ENCODE data around the gene ROR1. TPM values are rescaled to one million over a fixed set of nuclear protein-coding genes. Genes with fewer than 3 reads are reported as not detected.

The ROR1 gene
- polyA plus RNA-seq, 1 of the 3 experiments (the other 2 are of a cell fraction), result 4.0 TPM

DNA sequence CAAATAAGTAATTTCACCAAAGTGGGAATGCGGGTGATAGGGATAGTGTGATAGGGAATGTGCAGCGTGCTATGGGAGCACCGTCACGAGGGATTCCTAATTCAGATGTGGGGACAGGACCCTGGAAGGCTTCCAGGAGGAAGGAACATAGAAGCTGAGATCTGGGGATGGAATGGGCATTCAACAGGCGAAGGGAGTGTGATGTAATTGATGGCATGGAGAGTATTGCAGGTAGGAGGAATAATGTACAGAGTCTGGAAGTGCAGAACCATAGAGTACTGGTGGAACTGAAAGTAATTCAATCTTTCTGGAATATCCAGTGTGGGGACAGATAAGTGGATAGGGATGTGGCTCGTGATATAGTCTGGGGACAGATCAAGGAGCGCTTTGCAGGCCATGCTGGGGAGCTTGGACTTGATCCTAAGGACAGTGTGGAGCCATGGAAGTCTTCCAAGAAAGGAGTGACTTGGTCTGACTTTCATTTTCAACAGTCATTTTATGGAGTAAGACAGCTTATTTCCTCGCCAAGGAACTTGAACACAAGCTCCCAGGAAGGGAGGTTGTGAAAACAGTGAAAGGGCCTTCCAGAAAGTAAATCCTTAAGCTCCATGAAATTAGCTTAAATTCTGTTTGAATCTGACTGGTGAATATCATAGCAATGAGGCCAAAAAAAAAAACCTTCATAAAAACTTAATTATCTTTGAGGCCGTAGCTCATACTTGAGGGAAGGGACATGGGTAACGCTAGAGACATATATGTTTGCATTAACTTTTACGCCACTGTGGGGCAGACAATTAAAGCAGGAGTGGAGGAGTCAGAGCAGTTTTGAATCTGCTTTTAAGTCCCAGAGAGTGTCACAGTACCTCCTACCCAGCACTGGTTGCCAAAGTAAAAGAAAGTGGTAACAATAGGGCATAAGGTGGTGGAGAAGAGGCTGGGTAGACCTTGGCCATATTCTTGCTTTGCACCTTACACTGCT is 55.8 kb downstream of the ROR1 start:
- Histone ChIP-seq H3K27ac (ENCODE audit: low read depth in 2 of 2, low read length in 1 of 2) (peak overlapping the region in 1 of 2 experiments; percentile 58; a peak in 3 of 4 replicates), H3K27me3 (ENCODE audit: insufficient read depth) (no peaks in the 10 kb centered on the region), H3K9me2 (no peaks in the 10 kb centered on the region), H3K9ac (no peak overlapping the region), H2AFZ (ENCODE audit: low read depth) (no peak overlapping the region), H3K9me3 (no peaks in the 10 kb centered on the region), H3K4me3 (ENCODE audit: low read depth in 2 of 2, low read length in 1 of 2) (no peak overlapping the region), H3F3A (replicated peaks; ENCODE audit: insufficient read depth) (no peaks in the 10 kb centered on the region), H3K4me2 (no peak overlapping the region), H3K79me2 (ENCODE audit: insufficient read depth) (no peaks in the 10 kb centered on the region), H3K36me3 (replicated peaks in 1 of 2; ENCODE audit: control insufficient read depth in 1 of 2, insufficient read depth in 2 of 2, low read length in 1 of 2) (no peaks in the 10 kb centered on the region), H3K4me1 (ENCODE audit: control insufficient read depth in 1 of 2, insufficient read depth in 2 of 2, low read depth in 1 of 2, low read length in 1 of 2) (peaks cover 13 to 16% of the 10 kb centered on the region in 2 experiments; a peak in 3 of 4 replicates), H4K20me1 (ENCODE audit: insufficient read depth) (no peaks in the 10 kb centered on the region)
- ChIA-PET CTCF (interaction anchor here (0.5 to 1.4 kb wide), 5 partner anchors 8 to 417 kb away, joined by 3 to 4 read pairs (median 3); no protein-coding TSS in a partner anchor), POLR2A (no interaction called here)
- DNase-seq, result no peak
- TF ChIP-seq FOSL2 (IDR thresholded peaks at IDR 0.05; ENCODE audit: borderline replicate concordance, low read depth) (no peak), TCF12 (IDR thresholded peaks at IDR 0.05) (peak; percentile 29; the same call in 1 of the 2 replicates), RXRA (IDR thresholded peaks at IDR 0.05; ENCODE audit: borderline replicate concordance, low read depth) (no peak)
- whole genome bisulfite sequencing (ENCODE audit: low lambda C conversion rate), result 94% methylated on average over 11 of the region's 11 CpGs

GRCh38 chr1:63831409-63831808 is 57.6 kb downstream of the ROR1 start:
- Histone ChIP-seq H2AFZ (ENCODE audit: low read depth) (no peak overlapping the region), H3F3A (replicated peaks; ENCODE audit: insufficient read depth) (no peaks in the 10 kb centered on the region), H3K9me2 (no peaks in the 10 kb centered on the region), H3K9me3 (no peaks in the 10 kb centered on the region), H3K4me1 (ENCODE audit: control insufficient read depth in 1 of 2, insufficient read depth in 2 of 2, low read depth in 1 of 2, low read length in 1 of 2) (peaks cover 13 to 21% of the 10 kb centered on the region in 2 experiments; a peak in 3 of 4 replicates), H3K27me3 (ENCODE audit: insufficient read depth) (no peaks in the 10 kb centered on the region), H3K27ac (ENCODE audit: low read depth in 2 of 2, low read length in 1 of 2) (no peak overlapping the region), H3K79me2 (ENCODE audit: insufficient read depth) (no peaks in the 10 kb centered on the region), H4K20me1 (ENCODE audit: insufficient read depth) (no peaks in the 10 kb centered on the region), H3K4me3 (ENCODE audit: low read depth in 2 of 2, low read length in 1 of 2) (no peak overlapping the region), H3K36me3 (replicated peaks in 1 of 2; ENCODE audit: control insufficient read depth in 1 of 2, insufficient read depth in 2 of 2, low read length in 1 of 2) (no peaks in the 10 kb centered on the region), H3K9ac (no peak overlapping the region), H3K4me2 (no peak overlapping the region)
- DNase-seq, result no peak
- POLR2A ChIA-PET, result no interaction called here
- CTCF ChIA-PET, result interaction anchor here (1.1 to 1.3 kb wide), 2 partner anchors 10 to 12 kb away, joined by 4 read pairs; no protein-coding TSS in a partner anchor
- no peak for TF ChIP-seq IRF3 (IDR thresholded peaks at IDR 0.05; ENCODE audit: low read depth, low read length)
- no peak for TF ChIP-seq SMC3 (IDR thresholded peaks at IDR 0.05; ENCODE audit: low read depth, low read length)
- TF ChIP-seq, protein P1, sequence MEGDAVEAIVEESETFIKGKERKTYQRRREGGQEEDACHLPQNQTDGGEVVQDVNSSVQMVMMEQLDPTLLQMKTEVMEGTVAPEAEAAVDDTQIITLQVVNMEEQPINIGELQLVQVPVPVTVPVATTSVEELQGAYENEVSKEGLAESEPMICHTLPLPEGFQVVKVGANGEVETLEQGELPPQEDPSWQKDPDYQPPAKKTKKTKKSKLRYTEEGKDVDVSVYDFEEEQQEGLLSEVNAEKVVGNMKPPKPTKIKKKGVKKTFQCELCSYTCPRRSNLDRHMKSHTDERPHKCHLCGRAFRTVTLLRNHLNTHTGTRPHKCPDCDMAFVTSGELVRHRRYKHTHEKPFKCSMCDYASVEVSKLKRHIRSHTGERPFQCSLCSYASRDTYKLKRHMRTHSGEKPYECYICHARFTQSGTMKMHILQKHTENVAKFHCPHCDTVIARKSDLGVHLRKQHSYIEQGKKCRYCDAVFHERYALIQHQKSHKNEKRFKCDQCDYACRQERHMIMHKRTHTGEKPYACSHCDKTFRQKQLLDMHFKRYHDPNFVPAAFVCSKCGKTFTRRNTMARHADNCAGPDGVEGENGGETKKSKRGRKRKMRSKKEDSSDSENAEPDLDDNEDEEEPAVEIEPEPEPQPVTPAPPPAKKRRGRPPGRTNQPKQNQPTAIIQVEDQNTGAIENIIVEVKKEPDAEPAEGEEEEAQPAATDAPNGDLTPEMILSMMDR (IDR thresholded peaks at IDR 0.05), result no peak
- TF ChIP-seq RFX5 (IDR thresholded peaks at IDR 0.05; ENCODE audit: low read length), result no peak
- TF ChIP-seq FOXM1 (IDR thresholded peaks at IDR 0.05; ENCODE audit: low read depth), result no peak
- no peak for TF ChIP-seq RXRA (IDR thresholded peaks at IDR 0.05; ENCODE audit: borderline replicate concordance, low read depth)
- no peak for TF ChIP-seq EZH2phosphoT487 (IDR thresholded peaks at IDR 0.05; ENCODE audit: borderline replicate concordance, low read depth)
- TF ChIP-seq NFIC (IDR thresholded peaks at IDR 0.05; ENCODE audit: borderline replicate concordance), result no peak
- WGBS (ENCODE audit: low lambda C conversion rate), result 80% methylated on average over 1 of the region's 1 CpG
